Measurements from ENCODE around the gene ASB4.

DNA sequence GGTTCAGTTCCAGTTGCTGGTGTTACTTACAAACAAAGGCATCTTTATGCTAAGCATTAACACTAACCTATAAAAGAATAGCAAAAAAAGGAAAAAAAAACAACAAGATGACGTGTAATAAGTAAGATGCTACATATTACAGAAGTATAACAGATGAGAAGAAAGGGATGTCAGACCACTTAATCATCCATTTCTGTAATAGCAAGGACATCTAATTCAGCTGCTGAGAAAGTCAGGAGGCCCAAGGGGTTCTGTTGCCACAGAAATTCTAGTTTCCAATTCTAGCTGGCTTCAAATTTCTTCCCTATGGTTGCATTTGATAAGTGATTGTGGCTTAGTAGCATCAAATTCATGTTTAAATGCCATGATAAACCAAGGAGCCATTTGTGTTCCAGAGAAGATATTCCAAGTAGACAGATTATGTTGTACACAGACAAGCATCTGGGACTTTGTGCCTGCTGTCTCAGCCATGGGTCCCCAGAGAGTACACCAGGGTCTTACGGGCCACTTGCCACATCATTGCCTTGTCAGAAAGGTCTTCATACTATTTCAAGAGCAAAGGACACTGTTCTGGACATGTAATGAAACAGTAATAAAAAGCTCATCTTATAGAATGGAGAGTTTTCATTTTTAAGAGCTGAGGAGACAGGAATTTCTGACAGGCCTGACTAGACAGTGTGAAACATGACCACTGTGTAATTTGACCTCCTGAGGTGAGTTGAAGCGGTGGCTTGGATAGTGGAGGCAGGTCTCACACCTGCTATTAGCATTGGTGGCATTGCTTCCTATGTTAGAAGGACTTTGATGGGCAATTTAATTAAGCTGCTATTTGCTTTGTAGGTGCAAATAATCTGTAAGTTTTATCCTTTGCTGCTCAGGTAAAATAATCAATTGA is 4.2 kb upstream of the ASB4 start:
- TF ChIP-seq CTCF (IDR thresholded peaks at IDR 0.05), result no peak
- no peak for TF ChIP-seq POLR2AphosphoS5 (IDR thresholded peaks at IDR 0.05)
- TF ChIP-seq EP300 (IDR thresholded peaks at IDR 0.05), result no peak

All from gastroesophageal sphincter (tissue), 3 donors.